ENCODE data around the gene RAB40AL. TPM values are rescaled to one million over a fixed set of nuclear protein-coding genes. Genes with fewer than 3 reads are reported as not detected.

Gene RAB40AL
- total and polyA plus RNA-seq, 2 donors (not counting 1 experiment from before 2014, with no cell fraction given), result 0.34 to 0.48 TPM

DNA sequence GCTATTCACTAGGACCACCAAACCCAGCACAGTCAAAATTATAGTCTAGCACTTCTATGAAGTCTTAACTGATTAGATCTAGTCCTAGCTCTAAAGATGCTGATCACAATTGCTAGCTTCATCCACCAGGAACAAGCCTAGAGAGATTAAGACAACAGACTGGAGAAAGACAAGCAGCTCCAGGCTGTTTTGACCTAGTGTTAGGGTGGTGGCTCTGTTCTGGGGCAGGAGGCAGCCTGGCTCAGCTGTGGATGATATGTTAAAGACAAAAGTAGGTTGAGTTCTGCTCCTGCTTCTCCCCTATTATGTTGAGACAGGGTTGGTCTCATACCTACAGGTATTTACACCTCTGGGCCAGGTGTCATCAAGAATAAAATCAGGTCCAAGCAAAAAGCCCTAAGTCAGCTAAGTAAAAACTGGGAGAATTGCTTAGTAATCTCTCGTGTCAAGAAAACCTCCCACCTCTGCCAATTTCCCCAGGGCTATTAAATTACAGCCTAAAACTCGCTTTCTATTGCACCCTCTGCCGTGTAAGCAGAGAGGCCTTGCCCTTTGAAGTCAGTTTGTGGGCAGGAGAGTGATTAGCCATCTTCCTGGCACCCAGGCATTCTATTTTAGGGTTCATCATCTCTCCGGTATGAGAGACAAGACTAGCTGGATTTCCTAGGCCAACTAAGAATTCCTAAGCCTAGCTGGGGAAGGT is 39.9 kb downstream of the RAB40AL start:
- Histone ChIP-seq H3K36me3 (replicated peaks in 1 of 2; ENCODE audit: control extremely low read depth in 1 of 2, control insufficient read depth in 1 of 2, extremely low read depth in 1 of 2, insufficient read depth in 2 of 2, low read length in 1 of 2) (no peaks in the 10 kb centered on the region), H3K9me3 (ENCODE audit: control extremely low read depth in 1 of 3, control insufficient read depth in 2 of 3, insufficient read depth in 1 of 3, low read length in 2 of 3) (peaks cover 0 to 8% (median 0%) of the 10 kb centered on the region in 3 donors), H2AFZ (ENCODE audit: insufficient read depth, low read depth, low read length, poor library complexity, severe bottlenecking) (no peak overlapping the region), H3K9ac (ENCODE audit: low read length) (no peak overlapping the region), H3K4me2 (replicated peaks; ENCODE audit: low read depth, low read length, poor library complexity, severe bottlenecking) (no peak overlapping the region), H4K20me1 (ENCODE audit: control insufficient read depth, insufficient read depth, low read length, poor library complexity, severe bottlenecking) (no peaks in the 10 kb centered on the region), H3K4me1 (ENCODE audit: control insufficient read depth in 2 of 2, insufficient read depth in 2 of 2, low read length in 2 of 2) (no peaks in the 10 kb centered on the region), H3K27ac (ENCODE audit: low read length in 2 of 2) (no peak overlapping the region), H3K27me3 (replicated peaks in 1 of 4; ENCODE audit: control extremely low read depth in 1 of 4, control insufficient read depth in 3 of 4, insufficient read depth in 4 of 4, low read length in 3 of 4) (no peaks in the 10 kb centered on the region), H3K4me3 (ENCODE audit: control extremely low read depth in 1 of 5, extremely low read depth in 1 of 5, insufficient read depth in 1 of 5, low read depth in 2 of 5, low read length in 4 of 5) (no peak overlapping the region), H3K79me2 (ENCODE audit: control insufficient read depth, insufficient read depth, low read length) (no peaks in the 10 kb centered on the region)
- TF ChIP-seq CTCF (IDR thresholded peaks at IDR 0.05) (no peak), EZH2 (IDR thresholded peaks at IDR 0.05; ENCODE audit: borderline replicate concordance, insufficient read depth, low read depth, low read length, poor library complexity, severe bottlenecking) (no peak)
- intact Hi-C loops (cut with micrococcal nuclease), result no loop called here
- WGBS (ENCODE audit: insufficient coverage), result no CpG with 5 or more reads among the region's 4 CpGs
- ChIA-PET POLR2A (no interaction called here), CTCF (no interaction called here)
- H3K27ac Mint-ChIP-seq, result no peak overlapping the region
- no peaks in the 10 kb centered on the region for H3K9me3 Mint-ChIP-seq (ENCODE audit: insufficient read depth)
- H3K27me3 Mint-ChIP-seq, result no peaks in the 10 kb centered on the region
- no peak for DNase-seq
- no peak for ATAC-seq (ENCODE audit: low read depth)
- H3K4me1 Mint-ChIP-seq, result no peaks in the 10 kb centered on the region
- no peak overlapping the region for H3K4me3 Mint-ChIP-seq

GRCh38 chrX:102978594-102978993 is 41.5 kb downstream of the RAB40AL start:
- Mint-ChIP-seq H3K27me3 (no peaks in the 10 kb centered on the region), H3K4me3 (no peak overlapping the region), H3K27ac (no peak overlapping the region), H3K4me1 (no peaks in the 10 kb centered on the region), H3K9me3 (ENCODE audit: insufficient read depth) (no peaks in the 10 kb centered on the region)
- Histone ChIP-seq H3K4me2 (replicated peaks; ENCODE audit: low read depth, low read length, poor library complexity, severe bottlenecking) (no peak overlapping the region), H3K4me3 (ENCODE audit: control extremely low read depth in 1 of 5, extremely low read depth in 1 of 5, insufficient read depth in 1 of 5, low read depth in 2 of 5, low read length in 4 of 5) (no peak overlapping the region), H3K27me3 (replicated peaks in 1 of 4; ENCODE audit: control extremely low read depth in 1 of 4, control insufficient read depth in 3 of 4, insufficient read depth in 4 of 4, low read length in 3 of 4) (no peaks in the 10 kb centered on the region), H3K9ac (ENCODE audit: low read length) (no peak overlapping the region), H3K36me3 (replicated peaks in 1 of 2; ENCODE audit: control extremely low read depth in 1 of 2, control insufficient read depth in 1 of 2, extremely low read depth in 1 of 2, insufficient read depth in 2 of 2, low read length in 1 of 2) (no peaks in the 10 kb centered on the region), H3K79me2 (ENCODE audit: control insufficient read depth, insufficient read depth, low read length) (no peaks in the 10 kb centered on the region), H3K4me1 (ENCODE audit: control insufficient read depth in 2 of 2, insufficient read depth in 2 of 2, low read length in 2 of 2) (no peaks in the 10 kb centered on the region), H2AFZ (ENCODE audit: insufficient read depth, low read depth, low read length, poor library complexity, severe bottlenecking) (no peak overlapping the region), H3K9me3 (ENCODE audit: control extremely low read depth in 1 of 3, control insufficient read depth in 2 of 3, insufficient read depth in 1 of 3, low read length in 2 of 3) (no peaks in the 10 kb centered on the region), H3K27ac (ENCODE audit: low read length in 2 of 2) (no peak overlapping the region), H4K20me1 (ENCODE audit: control insufficient read depth, insufficient read depth, low read length, poor library complexity, severe bottlenecking) (no peaks in the 10 kb centered on the region)
- ATAC-seq (ENCODE audit: low read depth) (no peak), DNase-seq (no peak)
- TF ChIP-seq EZH2 (IDR thresholded peaks at IDR 0.05; ENCODE audit: borderline replicate concordance, insufficient read depth, low read depth, low read length, poor library complexity, severe bottlenecking), result no peak
- TF ChIP-seq CTCF (IDR thresholded peaks at IDR 0.05), result no peak
- ChIA-PET CTCF (no interaction called here), POLR2A (interaction anchor here (0.6 kb wide), 1 partner anchor 368 kb away, joined by 7 read pairs; no protein-coding TSS in a partner anchor)
- WGBS (ENCODE audit: insufficient coverage), result 83% methylated on average over 2 of the region's 9 CpGs
- intact Hi-C loops (cut with micrococcal nuclease), result no loop called here

Data from B cell (primary cell).